ENCODE data around the gene ICAM5.

The ICAM5 gene

GRCh38 chr19:10289836-10290356 is at the start of gene ICAM5:
TSS of gene ICAM5 (plus strand) at chr19:10289952. CDS start at chr19:10290044, 92 bp downstream.
- DNase-seq (ENCODE audit: low read depth) = peak; percentile 62

- DNase-seq (ENCODE audit: low read depth) = peak; percentile 37
These were observed 47.8 kb upstream of the ICAM5 start for GRCh38 chr19:10241826-10242449.

GRCh38 chr19:10243606-10244005 is 46.1 kb upstream of the ICAM5 start:
- DNase-seq (ENCODE audit: low read depth) = no peak

GRCh38 chr19:10245189-10245939 is 44.4 kb upstream of the ICAM5 start:
- no peak for DNase-seq (ENCODE audit: low read depth)

GRCh38 chr19:10246511-10246910 is 43.2 kb upstream of the ICAM5 start:
- no peak for DNase-seq (ENCODE audit: low read depth)

- DNase-seq (ENCODE audit: low read depth) = peak; percentile 100
These were observed 37.7 kb upstream of the ICAM5 start, which contains the start of gene MRPL4 for GRCh38 chr19:10251792-10252694. TSS of gene MRPL4 (plus strand) at chr19:10252214. CDS start at chr19:10252254, 40 bp downstream.

GRCh38 chr19:10252707-10253106 is 37.0 kb upstream of the ICAM5 start:
- no peak for DNase-seq (ENCODE audit: low read depth)

GRCh38 chr19:10254244-10254643 is 35.5 kb upstream of the ICAM5 start:
- no peak for DNase-seq (ENCODE audit: low read depth)

GRCh38 chr19:10255358-10255757 is 34.4 kb upstream of the ICAM5 start:
- no peak for DNase-seq (ENCODE audit: low read depth)

- DNase-seq (ENCODE audit: low read depth) = no peak
These were observed 33.2 kb upstream of the ICAM5 start for GRCh38 chr19:10256551-10256950.

GRCh38 chr19:10256970-10257615 is 32.7 kb upstream of the ICAM5 start:
- no peak for DNase-seq (ENCODE audit: low read depth)

- no peak for DNase-seq (ENCODE audit: low read depth)
These were observed 31.6 kb upstream of the ICAM5 start for GRCh38 chr19:10258080-10258710.

GRCh38 chr19:10259162-10259905 is 30.4 kb upstream of the ICAM5 start:
- peak; percentile 93 for DNase-seq (ENCODE audit: low read depth)

- peak; percentile 35 for DNase-seq (ENCODE audit: low read depth)
These were observed 29.6 kb upstream of the ICAM5 start for GRCh38 chr19:10260141-10260584.

GRCh38 chr19:10262771-10263170 is 27.0 kb upstream of the ICAM5 start:
- peak; percentile 39 for DNase-seq (ENCODE audit: low read depth)

- no peak for DNase-seq (ENCODE audit: low read depth)
These were observed 23.0 kb upstream of the ICAM5 start for GRCh38 chr19:10266706-10267105.

GRCh38 chr19:10268071-10268470 is 21.7 kb upstream of the ICAM5 start:
- no peak for DNase-seq (ENCODE audit: low read depth)

GRCh38 chr19:10269333-10270179 is 20.2 kb upstream of the ICAM5 start:
- DNase-seq (ENCODE audit: low read depth) = peak; percentile 87

- DNase-seq (ENCODE audit: low read depth) = peak; percentile 82
These were observed 19.6 kb upstream of the ICAM5 start for GRCh38 chr19:10270180-10270615.

Data from ELR (cell line).